Left cardiac atrium (tissue), 4 donors: ENCODE results near the gene TPST1. TPM values are rescaled to one million over a fixed set of nuclear protein-coding genes. Genes with fewer than 3 reads are reported as not detected.
"Not testable (repeated sequence)": the region's sequence is repeated elsewhere in the genome, so short reads cannot be mapped to it uniquely, and the experiment has no call there.

Experiments used
- ATAC-seq, 2 donors: fragments of 200-7000 bp; cut with Tn5 transposase; one replicate each; pipeline ENCODE4 v1.9.1; 2020; ENCODE audit warnings: mild to moderate bottlenecking in 2 of 2, moderate library complexity in 2 of 2
- DNase-seq: peaks from one replicate; pipeline ENCODE4 v3.0.0-alpha.2; 2020
- intact Hi-C, 2 donors: fragments of 100-400 bp; cut with DNase I; formaldehyde crosslinking; loops; one replicate each; pipeline versions ENCODE4 v1.14.1 to v1.15.1; 2022 to 2023
- total RNA-seq, 2 donors: library from RNA; stranded (reverse); fragmentation: NEBNext Ultra II Directional; extraction: Animal tissue kit (Norgen Biotek cat#: 25700); gene quantifications; one replicate each; pipeline ENCODE4 v1.2.1, GENCODE V29; 2021
- donor health status: DM: no; HTN: yes; CAD: no.
- donor health status: DM: no; HTN: yes; CAD: no; lungs with severe emphysema.
- donor health status: DM: yes; HTN: yes; CAD: no.
- donor health status: Dilated cardiomyopathy.

The TPST1 gene
- total RNA-seq, 2 donors from 2014 or later: 9.2 to 12.3 TPM

GRCh38 chr7:66313886-66314568 is 108.9 kb downstream of the TPST1 start:
- ATAC-seq (no peak), DNase-seq (no peak)
- intact Hi-C loops: no loop called here

GRCh38 chr7:66315192-66315591 is 110.1 kb downstream of the TPST1 start:
- intact Hi-C loops: no loop called here
- ATAC-seq (no peak), DNase-seq (no peak)

- DNase-seq (no peak), ATAC-seq (no peak)
- intact Hi-C loops: no loop called here
These were observed 114.4 kb downstream of the TPST1 start for GRCh38 chr7:66319407-66319979.

GRCh38 chr7:66321283-66321682 is 116.1 kb downstream of the TPST1 start:
- intact Hi-C loops: no loop called here
- ATAC-seq: no peak

GRCh38 chr7:66323114-66323796 is 118.1 kb downstream of the TPST1 start:
- intact Hi-C loops: no loop called here

More at GRCh38 chr7:66321283-66321682, 116.1 kb downstream of the TPST1 start:
- no peak for DNase-seq

GRCh38 chr7:66324985-66325384 is 119.9 kb downstream of the TPST1 start:
- DNase-seq, ATAC-seq, intact Hi-C loops: not testable (repeated sequence)

More at GRCh38 chr7:66323114-66323796, 118.1 kb downstream of the TPST1 start:
- no peak for DNase-seq
- ATAC-seq: no peak

GRCh38 chr7:66326501-66327215 is 121.5 kb downstream of the TPST1 start:
- intact Hi-C loops: no loop called here
- DNase-seq (no peak), ATAC-seq (peak in 1 of 2 donors; percentile 29)

GRCh38 chr7:66330961-66331360 is 125.8 kb downstream of the TPST1 start:
- ATAC-seq (peak; percentile 87 to 98), DNase-seq (peak; percentile 60)
- intact Hi-C loops: no loop called here

- intact Hi-C loops: no loop called here
- ATAC-seq (no peak), DNase-seq (no peak)
These were observed 126.7 kb downstream of the TPST1 start for GRCh38 chr7:66331883-66332282.

- DNase-seq (no peak), ATAC-seq (no peak)
- intact Hi-C loops: no loop called here
These were observed 128.3 kb downstream of the TPST1 start for GRCh38 chr7:66333443-66333842.

- ATAC-seq: no peak
- DNase-seq: no peak
- intact Hi-C loops: no loop called here
These were observed 130.2 kb downstream of the TPST1 start for GRCh38 chr7:66335318-66335717.

- intact Hi-C loops: no loop called here
- ATAC-seq (no peak), DNase-seq (no peak)
These were observed 131.6 kb downstream of the TPST1 start for GRCh38 chr7:66336760-66337159.

GRCh38 chr7:66339141-66339540 is 134.0 kb downstream of the TPST1 start:
- intact Hi-C loops: no loop called here
- DNase-seq: no peak
- ATAC-seq: no peak

GRCh38 chr7:66344166-66344565 is 139.0 kb downstream of the TPST1 start:
- intact Hi-C loops: no loop called here
- DNase-seq: no peak
- no peak for ATAC-seq

- intact Hi-C loops: no loop called here
- DNase-seq (no peak), ATAC-seq (no peak)
These were observed 143.4 kb downstream of the TPST1 start for GRCh38 chr7:66348531-66348930.

- intact Hi-C loops: no loop called here
- peak; percentile 15 to 33 for ATAC-seq
- DNase-seq: no peak
These were observed 143.8 kb downstream of the TPST1 start for GRCh38 chr7:66348959-66349358.

- intact Hi-C loops: no loop called here
- ATAC-seq: peak in 1 of 2 donors; percentile 43
- no peak for DNase-seq
These were observed 146.9 kb downstream of the TPST1 start for GRCh38 chr7:66352071-66352470.

GRCh38 chr7:66353547-66353946 is 148.4 kb downstream of the TPST1 start:
- intact Hi-C loops: no loop called here
- ATAC-seq: peak in 1 of 2 donors; percentile 47
- DNase-seq: no peak

GRCh38 chr7:66355756-66356155 is 150.6 kb downstream of the TPST1 start:
- ATAC-seq (no peak), DNase-seq (no peak)
- intact Hi-C loops: no loop called here

- intact Hi-C loops: no loop called here
These were observed 151.2 kb downstream of the TPST1 start for GRCh38 chr7:66356277-66356721.

More at GRCh38 chr7:66356277-66356721, 151.2 kb downstream of the TPST1 start:
- no peak for ATAC-seq
- DNase-seq: no peak
